GM19452 (cell line): ENCODE measurements around the gene PTOV1.

Experiments used
- ATAC-seq: cut with Tn5 transposase; IDR thresholded peaks from one replicate; pipeline ENCODE4 v1.9.1; 2021; ENCODE audit not compliant: unreplicated experiment

The PTOV1 gene

GRCh38 chr19:49850487-49851342 lies at the start of gene PTOV1:
Gene PTOV1, plus strand, starts transcription at chr19:49851159.
- peak; percentile 76 for ATAC-seq

- no peak for ATAC-seq
These were observed 49.5 kb upstream of the PTOV1 start for GRCh38 chr19:49801401-49801888.

- ATAC-seq, result no peak
These were observed 48.8 kb upstream of the PTOV1 start for GRCh38 chr19:49801966-49802661.

- no peak for ATAC-seq
These were observed 48.0 kb upstream of the PTOV1 start for GRCh38 chr19:49802836-49803528.

GRCh38 chr19:49803529-49803856 lies 47.5 kb upstream of the PTOV1 start:
- no peak for ATAC-seq

- no peak for ATAC-seq
These were observed 44.9 kb upstream of the PTOV1 start for GRCh38 chr19:49805822-49806619.

GRCh38 chr19:49806620-49806959 lies 44.4 kb upstream of the PTOV1 start:
- ATAC-seq, result no peak

- ATAC-seq, result no peak
These were observed 43.7 kb upstream of the PTOV1 start for GRCh38 chr19:49807058-49807903.

GRCh38 chr19:49807904-49808675 lies 42.9 kb upstream of the PTOV1 start:
- no peak for ATAC-seq

GRCh38 chr19:49808711-49809159 lies 42.2 kb upstream of the PTOV1 start:
- no peak for ATAC-seq

GRCh38 chr19:49809160-49809940 lies 41.6 kb upstream of the PTOV1 start:
- ATAC-seq, result no peak

GRCh38 chr19:49809941-49810389 lies 41.0 kb upstream of the PTOV1 start:
- ATAC-seq, result no peak

- no peak for ATAC-seq
These were observed 39.6 kb upstream of the PTOV1 start for GRCh38 chr19:49811328-49811727.

- no peak for ATAC-seq
These were observed 38.4 kb upstream of the PTOV1 start for GRCh38 chr19:49812452-49812996.

- ATAC-seq, result peak; percentile 50
These were observed 37.7 kb upstream of the PTOV1 start, which contains the start of gene FUZ for GRCh38 chr19:49812997-49813861. Gene FUZ, minus strand, starts transcription at chr19:49813292. Its CDS starts 186 bp downstream, at chr19:49813106.

GRCh38 chr19:49814010-49814409 lies 36.9 kb upstream of the PTOV1 start:
- ATAC-seq, result no peak

GRCh38 chr19:49816590-49816989 lies 34.4 kb upstream of the PTOV1 start:
- ATAC-seq, result no peak
